Measurements from ENCODE around the gene KNCN.

KNCN gene

DNA sequence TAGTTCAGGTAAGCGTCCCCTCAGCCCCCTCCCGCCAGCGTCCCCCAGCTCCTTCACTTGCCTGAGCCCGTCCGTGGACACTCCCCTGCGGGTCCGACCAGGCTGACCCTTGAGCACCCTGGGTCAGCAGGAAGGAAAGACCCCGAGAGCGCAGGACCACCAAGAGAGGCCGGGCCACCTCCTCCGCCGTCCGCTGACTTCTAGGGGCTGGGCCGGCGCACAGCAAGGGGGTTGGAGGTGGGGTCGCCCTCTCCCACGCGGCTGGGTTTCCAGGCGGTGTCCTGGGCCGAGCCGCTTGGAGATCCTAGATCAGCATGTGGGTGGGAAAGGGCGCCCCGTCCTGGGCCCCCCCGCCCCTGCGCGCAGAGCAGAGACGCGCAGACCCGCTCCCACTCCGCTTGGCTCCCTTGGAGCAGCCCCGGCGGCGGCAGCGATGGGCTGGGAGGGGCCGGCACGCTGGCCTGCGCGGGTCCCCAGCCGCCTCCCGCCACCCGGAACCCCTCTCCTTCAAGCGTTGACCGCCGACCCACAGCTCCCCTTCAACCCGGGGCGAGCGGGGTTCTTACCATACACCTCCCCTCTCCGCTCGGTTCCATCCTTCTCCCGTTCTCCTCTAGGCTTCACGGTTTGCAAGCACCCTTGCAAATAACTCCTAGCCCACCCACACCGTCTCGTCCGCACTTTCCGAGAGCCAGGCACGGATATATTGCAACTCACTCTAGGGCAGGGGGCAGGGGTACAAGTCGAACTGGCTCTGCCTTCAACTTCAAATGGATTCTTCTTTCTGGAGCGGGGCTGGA, 7.5 kb downstream of the KNCN start:
- no peak for DNase-seq (ENCODE audit: low read depth in 2 of 2)

DNA sequence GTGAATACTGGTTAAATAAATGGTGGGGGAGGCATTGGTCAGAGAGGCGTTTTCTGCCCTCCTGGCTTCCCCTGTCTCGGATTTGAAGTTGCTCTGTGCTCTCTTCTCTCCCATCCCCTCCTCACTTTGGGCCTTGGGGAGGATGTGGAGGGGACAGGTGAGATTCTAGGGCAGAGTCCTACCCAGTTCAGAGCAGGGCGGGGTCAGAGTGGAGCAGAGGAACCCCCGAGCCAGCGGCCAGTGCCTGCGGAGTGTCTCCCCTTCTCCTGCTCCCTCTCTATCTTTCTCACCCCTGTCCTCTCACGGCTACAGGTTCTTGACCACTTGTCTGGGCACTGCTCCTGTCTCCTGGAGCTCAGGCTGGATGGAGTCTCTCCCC, 8.1 kb downstream of the KNCN start:
- no peak for DNase-seq (ENCODE audit: low read depth in 2 of 2)

DNA sequence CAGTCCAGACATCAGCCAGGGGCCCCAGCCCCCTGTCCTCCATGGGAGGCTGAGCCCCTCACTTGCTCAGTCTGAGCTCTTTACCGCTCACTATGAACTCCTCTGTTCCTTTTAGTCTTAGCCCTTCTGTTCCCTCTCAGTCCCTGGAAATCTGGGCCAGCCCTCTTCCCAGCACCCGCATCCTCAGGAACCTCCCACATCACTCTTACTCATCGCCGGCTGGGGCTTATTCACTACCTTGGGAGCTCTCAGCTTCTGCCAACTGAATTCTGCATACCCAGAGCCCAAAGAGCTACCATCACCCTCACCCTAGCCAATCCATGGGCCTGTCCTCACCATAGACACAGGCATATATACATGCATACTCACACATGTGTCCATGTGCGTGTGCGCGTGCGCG, 11.5 kb downstream of the KNCN start:
- no peak for DNase-seq (ENCODE audit: low read depth in 2 of 2)

GRCh38 chr1:46538147-46538546, 13.3 kb downstream of the KNCN start:
- no peak for DNase-seq (ENCODE audit: low read depth in 2 of 2)

GRCh38 chr1:46537651-46538050, 13.8 kb downstream of the KNCN start:
- DNase-seq (ENCODE audit: low read depth in 2 of 2): no peak

DNA sequence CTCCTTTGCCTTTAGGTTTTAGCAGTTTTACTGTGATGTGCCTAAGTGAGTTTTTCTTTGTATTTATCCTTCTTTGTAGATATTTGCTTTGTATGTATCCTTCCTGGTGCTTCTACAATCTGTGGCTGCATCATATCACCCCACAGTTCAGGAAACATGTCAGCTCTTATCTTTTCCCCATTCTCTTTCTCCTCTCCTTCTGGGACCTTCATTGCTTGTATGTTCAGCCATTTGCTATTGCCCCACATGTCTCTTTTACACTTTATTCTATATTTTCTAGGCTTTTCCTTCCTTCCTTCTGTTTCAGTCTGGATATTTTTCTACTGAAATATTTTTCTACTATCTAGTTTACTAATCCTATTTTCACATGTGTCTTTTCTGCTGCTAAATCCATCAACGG, 14.9 kb downstream of the KNCN start:
- no peak for DNase-seq (ENCODE audit: low read depth in 2 of 2)

- no peak for DNase-seq (ENCODE audit: low read depth in 2 of 2)
These were observed 16.4 kb downstream of the KNCN start for GRCh38 chr1:46535063-46535462.

DNA sequence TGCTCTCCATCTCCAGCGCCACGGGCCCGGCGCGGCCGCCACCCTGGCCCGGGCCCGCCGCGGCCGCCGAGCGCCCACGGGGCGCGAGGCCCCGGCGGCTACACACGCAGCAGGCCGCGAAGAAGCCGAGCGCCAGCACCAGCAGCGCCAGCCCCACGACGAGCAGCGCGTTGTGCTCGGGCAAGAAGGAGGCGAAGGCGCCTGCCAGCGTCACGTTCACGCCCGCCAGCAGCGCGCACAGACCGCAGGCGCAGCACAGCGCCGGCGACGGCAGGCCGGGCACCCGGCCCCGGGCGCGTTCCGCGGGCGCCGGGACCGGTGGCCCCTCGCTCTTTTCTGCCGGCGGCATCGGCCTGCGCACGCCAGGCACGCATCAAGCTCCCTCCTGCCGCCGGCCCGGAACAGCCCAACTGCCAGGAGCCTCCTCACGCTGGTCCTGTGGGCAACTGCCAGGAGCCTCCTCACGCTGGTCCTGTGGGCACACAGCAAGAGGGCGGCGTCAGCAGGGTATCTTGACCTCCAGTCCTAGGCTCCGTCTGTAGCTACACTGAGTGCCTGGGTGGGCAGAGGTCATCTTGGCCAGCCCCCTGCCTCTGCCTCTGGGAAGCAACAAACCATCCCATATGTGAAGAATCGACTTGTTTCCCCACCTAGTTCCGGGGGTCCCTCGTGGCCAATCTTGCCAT, 18.1 kb downstream of the KNCN start:
- no peak for DNase-seq (ENCODE audit: low read depth in 2 of 2)

- DNase-seq (ENCODE audit: low read depth in 2 of 2): peak; percentile 31 to 63
These were observed 18.8 kb downstream of the KNCN start for GRCh38 chr1:46532498-46533178.

DNA sequence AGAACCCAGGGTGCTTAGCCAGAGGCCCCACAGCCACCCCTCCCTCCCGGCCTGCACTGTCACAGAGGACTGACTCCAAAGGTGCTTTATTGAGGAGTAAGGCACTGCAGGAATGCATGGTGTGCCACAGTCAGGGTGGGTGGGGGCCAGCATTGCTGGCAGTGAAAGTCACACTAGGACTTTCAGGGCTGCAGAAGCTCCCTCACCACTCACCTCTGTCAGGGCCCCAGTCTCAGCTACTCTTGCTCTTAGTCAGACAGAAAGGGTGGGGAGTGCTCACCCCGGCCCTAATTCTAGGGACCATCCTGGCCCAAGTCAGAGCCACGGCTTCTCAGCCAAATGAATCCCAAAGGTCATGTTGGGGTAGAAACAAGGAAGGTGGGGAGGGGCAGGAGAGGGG, 19.4 kb downstream of the KNCN start:
- DNase-seq (ENCODE audit: low read depth in 2 of 2): no peak

DNA sequence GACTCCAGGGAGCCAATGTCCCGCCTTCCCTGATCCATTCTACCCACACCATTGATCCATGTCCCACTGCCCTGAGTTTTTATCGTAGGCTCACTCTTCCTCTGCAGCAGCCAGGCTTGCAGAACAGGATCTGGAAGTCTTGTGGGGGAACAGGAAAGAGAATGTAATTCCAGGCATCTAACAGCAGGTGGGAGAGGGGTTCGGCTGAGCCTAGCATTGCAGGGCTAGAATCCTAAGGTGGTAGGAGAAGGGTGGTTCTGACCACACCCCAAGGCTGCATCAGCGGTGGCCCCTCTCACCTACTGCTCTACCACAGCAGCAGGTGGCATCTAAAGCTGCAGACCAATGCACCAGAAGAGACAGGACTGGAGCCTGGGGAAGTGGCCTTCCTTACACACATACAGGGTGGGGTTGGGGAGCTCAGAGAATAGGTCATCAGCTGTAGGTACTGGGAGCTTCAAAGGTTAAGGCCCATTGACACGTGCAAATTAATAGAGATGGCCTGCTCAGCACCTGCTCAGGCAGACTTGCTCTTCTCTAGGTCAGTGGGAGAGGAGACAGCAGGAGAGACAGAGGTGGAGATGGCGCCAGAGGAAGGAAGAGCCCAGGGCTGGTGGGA, 20.5 kb downstream of the KNCN start:
- no peak for DNase-seq (ENCODE audit: low read depth in 2 of 2)

GRCh38 chr1:46530311-46530710, 21.1 kb downstream of the KNCN start:
- DNase-seq (ENCODE audit: low read depth in 2 of 2): no peak

DNA sequence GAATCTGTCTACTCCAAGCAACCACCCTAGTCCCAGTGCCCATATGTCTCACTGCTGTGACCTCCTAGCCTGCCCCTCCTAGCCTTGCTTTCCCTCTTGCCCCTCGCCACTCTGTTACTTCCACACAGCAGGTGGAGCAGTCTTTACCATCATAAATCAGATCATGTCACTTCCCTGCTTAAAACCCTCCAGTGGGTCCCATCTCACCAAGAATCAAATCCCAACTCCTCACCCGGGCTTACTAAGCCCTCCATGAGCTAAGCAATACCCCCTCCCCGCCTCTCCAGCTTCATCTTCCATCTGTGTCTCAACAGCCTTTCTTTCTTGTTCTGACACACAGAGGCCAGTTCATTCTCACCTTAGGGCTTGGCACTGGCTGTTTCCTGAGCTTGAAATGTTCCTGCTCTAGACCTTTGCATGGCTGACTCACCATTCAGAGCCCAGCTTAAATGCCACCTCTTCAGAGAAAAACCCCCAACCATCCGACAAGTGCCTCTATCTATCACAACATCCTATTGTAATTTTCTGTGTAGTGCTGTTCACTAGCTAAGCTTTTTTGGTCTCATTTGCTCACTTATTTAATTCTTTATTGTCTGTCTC, 22.3 kb downstream of the KNCN start:
- DNase-seq (ENCODE audit: low read depth in 2 of 2): no peak

- no peak for DNase-seq (ENCODE audit: low read depth in 2 of 2)
These were observed 23.0 kb downstream of the KNCN start for GRCh38 chr1:46528297-46528955.

DNA sequence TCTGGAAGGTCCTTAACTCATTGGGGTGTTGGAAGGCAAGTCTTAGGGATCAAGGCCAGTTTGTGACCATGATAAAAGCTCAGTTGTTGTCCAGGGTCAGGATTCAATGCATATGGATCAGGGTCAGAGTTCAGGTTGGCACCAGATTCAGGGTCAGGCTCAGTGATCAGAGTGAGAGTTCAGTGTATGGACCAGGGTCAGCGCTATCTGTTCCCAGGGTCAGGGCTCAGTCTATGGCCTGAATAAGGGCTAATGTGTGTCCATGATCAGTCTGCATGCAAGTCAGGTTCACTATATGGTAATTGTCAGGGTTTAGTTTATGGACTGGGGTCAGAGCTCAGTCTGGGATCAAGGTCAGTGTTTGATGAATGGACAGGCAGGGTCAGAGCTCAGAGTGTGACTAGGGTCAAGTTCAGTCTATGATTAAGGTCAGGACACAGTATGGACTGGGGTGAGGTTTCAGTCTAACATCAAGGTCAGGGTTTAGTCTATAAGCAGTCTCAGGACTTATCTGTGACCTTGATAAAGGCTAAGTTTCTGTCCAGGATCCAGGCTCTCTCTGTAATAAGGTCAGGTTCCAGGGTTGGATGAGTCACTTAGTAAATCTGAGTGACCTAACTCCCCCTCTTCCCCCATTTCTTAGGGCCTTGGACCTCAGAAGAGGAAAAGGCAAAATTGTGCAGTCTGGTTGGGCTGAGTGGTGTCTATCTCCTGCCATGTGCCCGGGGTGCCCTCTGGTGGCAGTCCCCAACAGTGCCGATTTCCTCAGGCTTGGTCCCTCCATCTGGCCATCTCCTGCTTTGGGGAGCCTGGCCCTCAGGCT, 23.8 kb downstream of the KNCN start:
- peak; percentile 46 to 81 for DNase-seq (ENCODE audit: low read depth in 2 of 2)

- DNase-seq (ENCODE audit: low read depth in 2 of 2): no peak
These were observed 24.7 kb downstream of the KNCN start for GRCh38 chr1:46526691-46527291.

DNA sequence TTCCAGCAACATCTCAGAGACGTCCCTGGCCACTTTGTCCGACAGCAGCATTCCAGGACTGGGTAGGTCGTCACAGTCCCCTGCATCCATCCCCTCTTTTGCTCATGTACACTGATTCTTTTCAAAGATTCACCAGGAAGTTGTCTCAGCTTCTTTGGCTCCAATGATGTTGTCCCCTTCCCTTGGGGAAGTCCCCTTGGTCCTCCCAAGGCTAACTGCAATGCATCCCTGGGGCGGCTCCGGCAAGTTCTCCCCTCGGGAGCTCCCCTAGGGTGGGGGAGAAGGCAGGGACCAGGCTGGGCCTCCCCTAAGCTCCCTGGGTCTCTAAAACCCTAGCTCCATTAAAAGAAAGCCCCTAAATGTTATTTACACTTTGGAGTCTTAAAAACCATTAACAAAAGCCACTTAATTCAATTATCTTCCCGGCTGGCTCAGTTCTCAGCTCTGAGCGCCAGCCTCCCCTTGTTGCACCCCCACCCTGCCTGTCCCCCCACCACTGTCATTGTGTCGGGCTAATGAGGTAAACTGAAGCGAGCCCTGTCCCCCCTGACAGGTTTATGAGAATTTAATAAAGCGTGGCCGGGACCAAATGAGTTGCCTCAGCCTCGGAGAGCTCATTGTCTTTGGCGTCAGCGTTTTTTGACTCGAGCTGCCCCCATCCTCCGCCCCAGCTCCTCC, 25.3 kb downstream of the KNCN start:
- DNase-seq (ENCODE audit: low read depth in 2 of 2): no peak

DNA sequence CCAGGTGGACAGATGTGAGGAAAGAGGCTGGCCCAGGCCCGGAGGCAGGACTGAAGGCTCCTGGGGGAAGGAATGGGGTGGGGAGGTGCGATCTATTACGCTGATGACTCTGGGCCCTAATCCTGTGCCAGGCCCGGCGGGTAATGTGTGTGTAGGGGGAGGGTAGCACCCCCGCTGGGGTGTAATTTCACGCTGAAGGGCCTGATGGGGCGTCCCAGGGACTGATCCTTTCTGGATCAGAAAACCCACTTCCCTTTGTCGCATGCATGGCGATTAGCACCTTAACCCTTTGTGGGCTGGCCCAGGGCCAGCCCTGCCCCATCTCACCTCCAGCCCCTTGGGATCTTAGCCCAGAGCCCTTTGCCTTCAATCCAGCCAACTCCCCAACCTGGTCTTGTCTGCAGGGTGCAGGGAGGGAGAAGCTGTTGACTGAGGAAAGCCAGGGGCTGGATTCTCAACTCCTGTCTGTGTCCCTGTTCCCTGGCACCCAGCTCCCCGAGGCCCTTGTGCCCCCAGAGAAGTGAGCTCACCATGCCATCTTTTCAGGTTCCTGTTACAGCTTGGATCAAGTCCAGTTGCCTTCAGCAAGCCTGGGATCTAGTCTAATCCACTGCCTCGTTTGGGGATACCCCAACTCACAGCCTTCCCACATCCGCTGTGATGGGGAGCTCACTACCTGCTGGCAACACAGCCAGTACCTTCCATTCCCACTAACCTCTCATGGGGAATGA, 26.0 kb downstream of the KNCN start:
- no peak for DNase-seq (ENCODE audit: low read depth in 2 of 2)

DNA sequence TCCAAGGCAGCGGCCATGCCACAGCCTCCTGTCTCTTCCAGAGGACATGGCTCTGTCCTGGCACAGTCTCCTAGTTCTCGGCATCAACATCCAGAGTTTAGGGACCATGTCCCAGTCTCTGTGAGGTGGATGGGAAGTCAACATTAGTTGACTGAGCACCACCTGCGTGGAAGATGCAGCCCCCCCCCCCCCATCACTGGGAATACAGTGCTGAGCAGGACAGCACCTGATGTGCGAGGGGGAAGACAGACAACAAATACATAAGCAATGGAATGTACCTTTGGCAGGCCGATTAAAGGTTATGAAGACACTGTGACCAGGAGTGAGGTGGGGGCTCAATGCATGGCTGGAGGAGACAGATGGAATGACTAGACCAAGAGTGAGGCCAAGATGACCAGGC, 26.6 kb downstream of the KNCN start:
- no peak for DNase-seq (ENCODE audit: low read depth in 2 of 2)

Measured in stimulated activated CD4-positive, alpha-beta T cell treated with anti-CD3 and anti-CD28 coated beads, Interleukin-12 subunit alpha, Interleukin-12 subunit beta, amount 100 ng/mL, for 24 hours (primary cell).